Measurements from ENCODE around the gene LBHD1.
"Not testable (repeated sequence)": the region's sequence is repeated elsewhere in the genome, so short reads cannot be mapped to it uniquely, and the experiment has no call there.

The LBHD1 gene

DNA sequence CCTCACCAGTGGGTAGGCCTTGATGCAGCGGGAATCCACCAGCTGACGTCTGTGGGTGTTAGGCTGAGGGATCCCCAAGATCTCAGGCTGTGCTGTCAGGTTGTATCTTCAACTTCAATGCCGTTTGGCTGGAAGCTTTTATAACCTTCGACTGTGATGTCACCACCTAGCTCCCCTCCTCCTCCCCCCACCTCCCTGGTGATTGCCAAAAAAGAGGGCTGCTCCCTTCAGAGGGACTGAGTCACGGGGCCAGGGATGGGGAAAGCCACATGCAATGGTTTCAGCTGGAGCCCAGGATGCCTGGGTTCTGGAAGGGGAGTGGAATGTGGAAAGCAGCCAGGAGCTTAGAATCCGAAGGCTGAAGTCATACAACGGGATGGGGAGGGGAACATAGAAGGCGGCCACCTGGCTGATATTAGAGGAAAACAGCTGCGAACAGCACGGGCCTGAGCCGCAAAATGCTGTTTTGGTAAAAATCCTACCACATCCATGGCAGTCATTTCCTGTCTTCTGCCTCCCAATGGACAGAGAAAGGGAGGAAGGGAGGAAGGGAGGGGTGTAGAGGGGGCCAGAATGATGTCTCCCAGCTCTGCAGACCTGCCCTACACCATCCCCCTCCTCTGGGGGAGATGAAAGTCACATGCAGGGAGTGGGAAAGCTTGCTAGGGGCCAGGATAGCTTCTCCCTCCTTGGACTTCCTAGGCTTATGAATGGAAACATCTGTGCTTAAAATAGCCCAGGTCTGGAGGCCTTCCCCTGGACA, 17.5 kb upstream of the LBHD1 start, which contains the start of gene LRRN4CL:
Gene LRRN4CL (minus strand): TSS at position 110 of the 763 bp plus-strand sequence. CDS start 1,022 bp downstream, outside the sequence.
- DNase-seq: no peak

DNA sequence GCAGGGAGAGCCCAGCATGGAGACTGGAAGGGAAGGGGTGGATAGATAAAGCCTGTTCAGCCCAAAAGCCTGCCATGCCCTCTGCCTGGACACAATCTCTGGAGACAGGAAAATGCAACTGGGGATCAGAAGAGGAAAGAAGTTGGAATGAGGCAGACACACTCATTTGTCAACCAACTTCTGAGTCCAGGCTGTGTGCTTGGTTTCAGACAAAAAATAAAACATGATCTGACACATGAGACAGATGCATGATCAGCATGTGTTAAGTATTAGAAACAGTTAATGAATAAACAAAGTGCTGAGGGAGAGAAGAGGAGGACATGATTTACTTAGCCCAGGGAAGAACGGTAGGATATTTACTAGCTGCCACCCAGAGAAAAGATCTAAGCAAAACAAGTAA, 16.4 kb upstream of the LBHD1 start:
- no peak for DNase-seq

DNA sequence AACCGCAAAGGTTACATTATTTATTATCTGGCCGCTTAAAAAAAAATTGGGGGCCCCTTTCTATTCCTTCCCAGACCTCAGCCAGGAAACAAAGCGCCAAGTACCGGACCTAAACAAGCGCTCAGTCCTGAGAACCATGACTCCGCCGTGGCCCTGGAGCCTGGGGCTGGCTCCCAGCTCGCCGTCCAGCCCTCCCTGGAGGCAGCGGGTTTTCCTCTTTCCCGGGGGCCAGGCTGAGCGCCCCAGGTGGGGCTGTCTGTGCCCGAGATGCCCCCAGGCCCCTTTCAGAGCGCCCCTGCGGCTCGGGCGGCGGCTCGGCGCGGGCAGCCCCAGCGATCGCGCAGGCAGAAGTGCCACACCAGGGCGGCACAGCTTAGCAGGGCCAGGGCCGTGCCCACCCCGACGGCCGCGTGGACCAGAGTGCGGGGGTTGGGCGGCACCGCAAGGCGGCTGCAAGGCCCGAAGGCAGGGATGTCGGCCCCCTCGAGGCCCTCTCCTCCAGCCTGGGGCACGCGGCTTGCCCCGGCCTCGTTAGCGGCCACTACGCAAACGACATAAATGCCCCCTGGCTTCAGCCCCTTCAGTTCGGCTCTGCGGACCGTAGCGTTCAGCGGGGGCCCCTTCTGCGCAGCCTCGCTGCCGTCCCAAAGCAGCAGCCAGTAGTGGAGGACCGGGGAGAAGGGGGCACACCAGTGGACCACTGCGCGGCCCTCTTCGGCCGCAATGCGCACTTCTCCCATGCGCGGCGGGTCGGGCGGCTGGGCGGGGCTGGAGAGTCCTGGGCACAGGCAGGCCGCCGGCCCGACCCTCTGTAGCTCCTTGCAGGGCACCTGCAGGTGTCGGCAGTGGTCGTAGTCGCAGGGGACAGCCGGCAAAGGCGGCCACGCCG, 15.7 kb upstream of the LBHD1 start:
- DNase-seq: peak; percentile 45

DNA sequence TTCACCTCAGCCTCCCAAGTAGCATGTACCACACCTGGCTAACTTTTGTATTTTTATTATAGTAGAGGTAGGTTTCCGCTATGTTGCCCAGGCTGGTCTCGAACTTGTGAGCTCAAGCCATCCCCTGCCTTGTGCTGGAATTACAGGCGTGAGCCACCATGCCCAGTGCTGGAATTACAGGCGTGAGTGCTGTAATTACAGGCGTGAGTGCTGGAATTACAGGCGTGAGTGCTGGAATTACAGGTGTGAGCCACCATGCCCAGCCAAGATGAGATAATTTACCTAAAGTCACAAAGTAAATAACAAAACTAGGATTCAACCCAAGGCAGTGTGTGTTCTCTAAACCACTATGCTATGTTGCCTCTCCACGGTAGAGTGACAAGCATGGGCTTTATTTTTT, 10.5 kb upstream of the LBHD1 start:
- no peak for DNase-seq

DNA sequence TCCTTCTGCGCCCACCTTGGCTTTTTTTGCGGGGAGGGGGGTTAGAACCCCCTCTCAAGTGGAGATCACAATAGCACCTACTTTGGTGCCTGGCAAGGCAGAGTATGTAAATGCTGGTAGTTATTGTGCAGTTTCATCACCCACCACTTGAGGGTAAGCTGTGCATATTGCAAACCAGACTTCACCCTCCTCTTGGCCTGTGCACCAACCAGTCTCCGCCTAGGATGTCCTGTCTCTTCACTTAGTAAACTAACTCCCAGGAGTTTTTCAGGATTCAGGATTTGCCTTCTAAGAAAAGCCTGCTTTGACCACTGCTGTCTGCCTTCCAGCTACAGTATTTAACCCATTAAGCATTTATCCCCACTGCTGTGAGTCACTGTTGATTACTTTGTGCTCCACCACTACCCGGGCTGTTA, 8.8 kb upstream of the LBHD1 start:
- peak; percentile 88 for DNase-seq

DNA sequence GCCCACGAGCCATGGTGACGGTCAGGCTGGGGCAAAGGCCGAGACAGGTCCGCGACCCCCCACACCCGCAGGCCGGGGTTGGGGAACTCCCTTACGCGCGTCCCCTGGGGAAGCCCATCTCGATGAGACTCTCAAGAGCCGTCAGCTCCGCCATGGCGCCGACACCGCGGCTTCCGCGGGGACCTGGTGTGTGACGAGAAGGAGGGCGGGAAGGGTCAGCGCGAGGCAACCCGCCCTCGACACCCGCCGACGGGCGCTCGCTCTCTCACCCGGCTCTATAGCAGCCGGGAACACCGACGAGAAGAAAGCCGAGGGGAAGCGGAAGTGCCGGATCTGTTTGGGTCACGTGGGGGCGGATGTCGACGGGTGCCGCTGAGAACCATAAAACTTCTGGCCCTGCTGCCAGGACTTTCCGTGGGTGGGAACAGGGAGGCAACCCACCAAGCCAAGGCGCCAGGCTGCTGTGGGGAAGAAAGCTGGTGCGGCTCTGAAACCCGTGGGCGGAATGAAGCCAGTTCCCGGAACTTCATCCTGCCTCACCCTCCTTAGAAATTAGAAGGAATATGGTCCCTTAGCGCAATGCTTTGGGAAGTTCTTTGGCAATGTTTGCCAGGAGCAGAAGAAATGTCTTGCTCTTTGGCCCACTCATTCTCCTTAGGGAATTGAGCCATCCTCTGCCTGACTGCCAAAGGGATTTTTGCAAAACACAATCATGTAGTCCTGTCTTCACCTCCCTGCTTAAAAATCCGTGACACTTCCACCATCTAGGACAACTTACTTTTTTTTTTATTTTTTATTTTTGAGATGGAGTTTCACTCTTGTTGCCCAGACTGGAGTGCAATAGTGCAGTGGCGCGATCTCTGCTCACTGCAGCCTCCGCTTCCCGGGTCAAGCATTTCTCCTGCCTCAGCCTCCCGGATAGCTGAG, 7.0 kb upstream of the LBHD1 start, which contains the start of gene UBXN1:
Gene UBXN1 (minus strand): TSS at position 304 of the 927 bp plus-strand sequence. CDS start 150 bp downstream, at position 154.
- peak; percentile 95 for DNase-seq

DNA sequence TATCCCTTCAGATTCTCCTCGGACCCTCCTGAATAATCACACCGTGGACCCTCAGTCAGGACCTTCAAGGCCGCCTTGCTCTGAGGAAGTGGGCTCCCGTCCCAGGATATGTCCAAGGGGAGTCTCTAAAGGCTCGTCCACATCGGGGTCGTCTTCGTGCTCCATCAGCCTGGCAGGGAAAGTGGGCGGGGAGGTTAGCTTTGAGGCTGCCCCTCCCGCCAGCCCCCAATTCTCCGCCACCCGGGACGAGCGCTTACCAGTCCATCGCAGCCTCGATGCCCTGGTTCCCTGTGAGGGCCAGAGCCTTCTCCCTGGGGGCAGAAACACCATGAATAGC, 6.3 kb upstream of the LBHD1 start:
- no peak for DNase-seq

DNA sequence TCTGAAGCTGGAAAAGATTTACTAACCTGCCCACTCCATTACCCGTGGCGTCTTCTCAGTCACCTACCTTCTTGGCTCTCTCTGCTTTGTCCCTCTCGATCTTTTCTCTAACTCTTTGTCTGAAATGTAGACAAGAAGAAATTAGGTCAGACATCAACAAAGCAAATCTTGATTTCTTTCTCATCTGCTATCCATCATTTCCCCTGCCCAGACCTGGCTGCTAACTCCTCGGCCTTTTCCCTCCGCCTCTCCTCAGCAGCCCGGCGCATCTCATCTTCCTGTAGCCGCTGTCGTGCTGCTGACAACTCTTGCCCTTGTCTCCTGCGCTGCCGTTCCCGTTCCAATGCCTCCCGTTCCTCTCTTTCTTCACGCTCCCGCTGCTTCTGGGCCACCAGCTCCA, 5.6 kb upstream of the LBHD1 start:
- no peak for DNase-seq

DNA sequence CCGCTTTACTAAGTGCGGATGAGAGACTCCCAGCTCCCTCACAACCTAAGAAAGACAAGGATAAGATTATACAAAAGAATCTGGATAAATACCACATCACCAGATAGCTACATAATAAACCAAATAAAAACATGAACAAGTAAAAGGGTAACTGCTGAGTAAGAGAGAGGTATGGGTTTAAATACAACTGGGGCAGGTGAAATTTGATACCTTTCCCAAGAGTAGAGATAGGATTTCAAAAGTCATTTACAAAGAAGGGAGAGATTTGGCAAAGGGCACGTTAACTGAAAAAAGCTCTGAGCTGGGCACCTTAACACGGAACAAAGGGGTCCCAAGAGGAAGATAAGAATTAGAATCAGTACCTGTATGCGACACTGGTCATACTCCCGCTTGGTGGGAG, 5.1 kb upstream of the LBHD1 start:
- no peak for DNase-seq

DNA sequence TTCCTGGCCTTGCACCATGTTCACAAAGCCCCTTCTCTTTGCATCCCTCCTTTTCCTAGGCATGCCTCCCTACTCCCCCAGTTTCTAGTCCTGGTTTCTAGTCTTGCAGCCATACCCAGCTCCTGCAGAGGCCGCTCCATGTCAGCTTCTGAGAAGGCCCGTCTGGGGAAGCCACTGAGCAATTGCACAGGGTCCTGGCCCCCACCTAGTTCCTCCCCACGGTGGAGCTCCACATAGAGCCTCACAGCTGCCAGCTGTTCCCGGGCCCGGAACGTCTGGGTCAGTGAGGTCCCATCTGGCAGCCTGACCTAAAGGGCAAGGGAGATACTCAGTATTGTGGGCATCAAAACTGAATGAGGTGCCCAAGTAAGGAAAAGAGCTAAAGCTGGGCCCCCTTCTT, 4.6 kb upstream of the LBHD1 start:
- no peak for DNase-seq

DNA sequence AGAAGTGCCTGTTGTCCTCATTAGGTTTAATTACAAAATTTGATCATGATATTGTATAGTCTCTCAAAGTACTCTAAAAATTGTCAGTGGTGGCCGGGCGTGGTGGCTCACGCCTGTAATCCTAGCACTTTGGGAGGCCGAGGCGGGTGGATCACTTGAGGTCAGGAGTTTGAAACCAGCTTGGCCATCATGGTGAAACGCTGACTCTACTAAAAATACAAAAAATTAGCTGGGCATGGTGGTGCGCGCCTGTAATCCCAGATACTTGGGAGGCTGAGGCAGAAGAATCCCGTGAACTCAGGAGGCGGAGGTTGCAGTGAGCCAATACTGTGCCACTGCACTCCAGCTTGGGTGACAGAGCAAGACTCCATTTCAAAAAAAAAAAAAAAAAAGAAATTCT, 3.3 kb upstream of the LBHD1 start:
- not testable (repeated sequence) for DNase-seq

DNA sequence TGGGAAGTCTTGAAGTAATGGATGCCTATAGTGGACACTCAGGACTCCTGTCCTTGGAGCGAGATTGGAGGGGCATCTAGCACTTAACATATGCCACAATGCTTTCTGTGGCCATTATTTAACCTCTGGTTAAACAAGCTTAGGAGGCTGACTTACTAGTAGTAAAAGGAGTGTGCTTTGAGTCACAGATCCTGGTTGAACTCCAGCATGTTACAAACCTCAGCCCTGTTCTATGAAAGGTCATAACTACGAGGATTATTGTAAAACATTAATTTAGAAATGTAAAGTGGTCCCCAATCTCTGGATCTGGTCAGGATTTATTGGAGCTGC, 1.1 kb upstream of the LBHD1 start:
- no peak for DNase-seq

DNA sequence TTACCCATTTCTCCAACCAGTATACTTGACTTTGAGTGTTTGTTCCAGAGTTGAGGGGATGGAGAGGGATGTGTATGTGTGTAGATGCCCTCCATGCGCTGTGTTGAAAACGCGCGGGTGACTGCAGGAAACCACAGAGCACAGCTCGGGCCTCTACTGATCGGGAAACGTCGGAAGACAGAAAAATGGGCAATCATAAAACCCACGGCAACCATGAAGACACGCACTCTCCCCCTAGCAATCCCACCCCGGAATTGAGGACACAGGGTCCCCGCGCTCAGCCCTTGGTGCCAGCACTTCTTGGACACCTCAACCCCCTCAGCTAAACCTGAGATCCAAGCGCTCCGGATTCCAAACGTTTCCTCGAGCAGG, 845 bp downstream of the LBHD1 start:
- DNase-seq: peak; percentile 85

DNA sequence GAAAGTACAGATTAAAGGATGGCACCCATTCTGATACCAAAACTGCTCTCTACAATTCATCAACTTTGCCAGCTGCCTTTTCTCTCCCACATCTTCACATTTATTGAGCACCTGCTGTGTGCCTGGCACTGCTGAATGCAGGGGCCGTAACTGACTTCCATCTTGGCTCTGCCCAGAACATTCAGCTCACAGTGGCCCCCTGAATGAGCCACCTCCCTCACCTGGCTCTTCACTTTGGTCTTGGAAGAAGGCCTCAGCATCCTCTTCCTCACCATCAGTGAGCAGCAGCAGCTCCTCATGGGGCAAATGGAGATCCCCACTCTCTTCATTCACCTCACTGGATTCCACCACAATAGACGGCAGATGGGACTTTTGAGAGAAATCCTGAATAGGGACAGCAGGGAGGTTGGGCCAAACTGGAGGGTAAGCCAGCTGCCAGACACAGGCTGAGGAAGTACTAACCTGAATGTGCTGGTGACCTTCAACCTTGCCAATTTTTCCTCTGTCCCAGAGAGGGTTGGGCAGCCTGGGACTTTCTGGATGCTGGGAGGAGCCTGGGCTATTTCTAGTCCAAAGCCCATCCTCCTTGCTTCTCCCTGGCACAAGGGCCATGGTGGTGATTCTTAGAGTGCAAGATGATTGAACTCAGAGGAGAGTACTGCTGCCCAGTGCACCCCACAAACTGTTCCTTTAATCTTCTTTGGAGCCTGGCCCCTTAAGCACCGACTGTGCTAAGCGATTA, 2.5 kb downstream of the LBHD1 start:
- DNase-seq: peak; percentile 61

DNA sequence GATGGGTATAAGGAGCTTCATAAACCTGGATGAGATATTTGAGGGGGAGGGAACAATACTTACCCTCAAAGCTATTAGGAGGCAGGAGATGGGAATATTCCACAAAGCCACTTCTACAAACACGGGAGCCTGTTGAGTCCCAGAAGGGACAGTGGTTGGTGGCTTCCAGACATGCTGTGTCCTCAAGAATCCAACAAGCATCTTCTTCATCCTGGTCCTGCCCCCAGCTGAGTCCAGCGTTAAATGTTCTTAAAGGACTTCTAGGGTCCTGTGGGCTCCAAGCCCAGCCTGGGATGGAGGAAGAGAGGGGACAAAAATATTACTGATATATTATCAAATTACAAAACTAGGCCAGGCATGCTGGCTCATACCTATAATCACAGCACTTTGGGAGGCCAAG, 4.6 kb downstream of the LBHD1 start:
- no peak for DNase-seq

DNA sequence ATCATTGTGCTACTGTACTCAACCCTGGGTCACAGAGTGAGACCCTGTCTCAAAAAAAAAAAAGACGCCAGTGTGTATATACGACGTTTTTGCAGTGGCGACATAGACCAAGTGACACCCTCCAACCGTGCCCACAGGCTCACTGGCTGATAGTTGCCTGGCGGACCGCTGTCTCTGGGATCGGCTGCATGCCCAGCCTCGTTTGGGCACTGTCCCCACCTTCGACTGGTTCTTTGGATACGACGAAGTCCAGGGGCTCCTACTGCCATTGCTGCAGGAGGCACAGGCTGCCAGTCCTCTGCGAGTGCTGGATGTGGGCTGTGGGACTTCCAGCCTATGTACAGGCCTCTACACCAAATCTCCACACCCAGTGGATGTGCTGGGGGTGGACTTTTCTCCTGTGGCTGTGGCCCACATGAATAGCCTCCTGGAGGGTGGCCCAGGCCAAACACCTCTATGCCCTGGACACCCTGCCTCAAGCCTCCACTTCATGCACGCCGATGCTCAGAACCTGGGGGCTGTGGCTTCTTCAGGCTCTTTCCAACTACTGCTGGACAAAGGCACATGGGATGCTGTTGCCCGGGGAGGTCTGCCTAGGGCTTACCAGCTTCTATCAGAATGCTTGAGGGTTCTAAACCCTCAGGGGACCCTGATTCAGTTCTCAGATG, 5.7 kb downstream of the LBHD1 start:
- no peak for DNase-seq

DNA sequence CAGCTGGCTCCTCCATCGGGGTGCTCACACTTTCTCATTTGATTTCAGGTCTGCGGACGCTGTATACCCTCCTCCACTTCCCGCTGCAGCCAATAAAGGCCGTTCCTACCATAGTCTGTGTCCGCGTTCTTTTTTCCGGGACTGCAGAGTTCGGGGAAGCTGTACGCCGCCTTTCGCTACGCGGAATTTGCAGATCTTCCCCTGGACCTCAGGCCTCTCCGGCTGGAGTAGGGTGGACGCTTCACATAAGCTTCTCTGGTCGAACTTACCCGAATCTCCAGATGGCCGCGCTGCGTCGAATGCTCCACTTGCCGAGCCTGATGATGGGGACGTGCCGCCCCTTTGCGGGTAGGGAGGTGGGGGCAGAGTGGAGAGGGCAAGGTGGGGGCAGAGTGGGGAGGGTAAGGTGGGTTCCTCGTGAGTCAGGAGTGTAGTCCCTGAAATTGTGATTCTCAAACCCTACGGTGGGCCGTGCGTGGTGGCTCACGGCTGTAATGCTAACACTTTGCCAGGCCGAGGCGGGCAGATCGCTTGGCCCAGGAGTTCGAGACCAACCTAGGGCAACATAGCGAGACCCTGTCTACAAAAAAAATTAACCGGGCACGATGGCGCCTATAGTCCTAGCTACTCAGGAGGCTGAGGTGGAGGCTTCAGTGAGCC, 6.3 kb downstream of the LBHD1 start:
- peak; percentile 74 for DNase-seq

DNA sequence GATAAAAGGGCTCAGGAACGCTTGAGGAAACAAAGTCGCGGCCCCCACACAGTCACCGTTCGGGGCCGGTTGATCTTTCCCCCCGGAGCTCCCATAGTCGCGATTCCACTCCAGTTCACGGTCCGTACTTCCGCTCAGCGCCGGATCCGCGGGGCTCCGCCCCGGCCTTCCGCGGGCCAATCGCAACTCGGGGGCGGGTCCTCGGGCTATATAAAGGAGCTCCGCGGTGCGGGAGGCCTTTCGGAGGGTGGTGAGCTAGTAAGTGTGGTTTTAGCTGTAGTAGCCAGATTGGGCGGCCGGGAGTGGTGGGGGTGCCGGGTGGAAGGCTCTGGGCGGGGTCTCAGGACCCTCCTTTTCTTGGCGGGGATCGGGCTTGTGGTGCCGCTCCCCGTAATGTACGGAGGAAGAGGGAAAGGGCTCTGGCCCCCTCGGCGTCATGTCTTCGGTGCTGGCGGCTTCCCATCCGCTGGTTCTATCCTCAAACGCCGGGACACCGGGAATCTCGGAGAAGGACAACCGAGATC, 6.9 kb downstream of the LBHD1 start, which contains the start of the genes C11orf98 and CSKMT:
Gene C11orf98 (minus strand): TSS at position 136 of the 524 bp plus-strand sequence. CDS start 41 bp downstream, at position 95.
Gene CSKMT (plus strand): TSS at position 238 of the 524 bp plus-strand sequence. CDS start 568 bp downstream, outside the sequence.
- peak; percentile 96 for DNase-seq

DNA sequence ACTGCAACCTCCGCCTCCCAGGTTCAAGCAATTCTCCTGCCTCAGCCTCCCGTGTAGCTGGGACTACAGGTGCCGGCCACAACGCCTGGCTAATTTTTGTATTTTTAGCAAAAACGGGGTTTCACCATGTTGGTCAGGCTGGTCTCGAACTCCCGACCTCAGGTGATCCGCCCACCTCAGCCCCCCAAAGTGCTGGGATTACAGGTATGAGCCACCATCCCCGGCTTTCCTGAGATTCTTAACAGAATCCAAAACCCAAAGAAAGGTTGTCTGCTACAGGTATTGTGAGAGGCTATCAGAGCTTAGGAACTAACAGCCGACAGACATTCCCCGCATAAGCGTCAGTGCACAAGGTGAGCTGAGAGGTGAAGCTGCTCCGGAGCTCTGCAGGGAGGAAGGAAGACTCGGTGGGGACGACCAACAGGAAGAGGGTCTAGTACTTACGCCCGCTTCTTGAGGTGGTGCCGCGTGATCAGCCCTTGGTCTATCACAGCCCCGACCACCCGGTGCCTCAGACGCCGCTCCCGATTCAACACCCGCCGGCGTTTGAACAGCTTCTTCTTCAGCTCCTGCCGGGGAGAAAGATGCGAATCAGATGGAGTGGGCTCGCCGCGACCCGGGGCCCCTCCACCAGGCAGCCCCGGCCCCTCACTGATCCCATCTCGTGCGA, 7.5 kb downstream of the LBHD1 start:
- DNase-seq: peak; percentile 86

All from DMS53 (cell line).